ENCODE measurements around the gene CDH26.
"Not testable (repeated sequence)": the region's sequence is repeated elsewhere in the genome, so short reads cannot be mapped to it uniquely, and the experiment has no call there.

The CDH26 gene

DNA sequence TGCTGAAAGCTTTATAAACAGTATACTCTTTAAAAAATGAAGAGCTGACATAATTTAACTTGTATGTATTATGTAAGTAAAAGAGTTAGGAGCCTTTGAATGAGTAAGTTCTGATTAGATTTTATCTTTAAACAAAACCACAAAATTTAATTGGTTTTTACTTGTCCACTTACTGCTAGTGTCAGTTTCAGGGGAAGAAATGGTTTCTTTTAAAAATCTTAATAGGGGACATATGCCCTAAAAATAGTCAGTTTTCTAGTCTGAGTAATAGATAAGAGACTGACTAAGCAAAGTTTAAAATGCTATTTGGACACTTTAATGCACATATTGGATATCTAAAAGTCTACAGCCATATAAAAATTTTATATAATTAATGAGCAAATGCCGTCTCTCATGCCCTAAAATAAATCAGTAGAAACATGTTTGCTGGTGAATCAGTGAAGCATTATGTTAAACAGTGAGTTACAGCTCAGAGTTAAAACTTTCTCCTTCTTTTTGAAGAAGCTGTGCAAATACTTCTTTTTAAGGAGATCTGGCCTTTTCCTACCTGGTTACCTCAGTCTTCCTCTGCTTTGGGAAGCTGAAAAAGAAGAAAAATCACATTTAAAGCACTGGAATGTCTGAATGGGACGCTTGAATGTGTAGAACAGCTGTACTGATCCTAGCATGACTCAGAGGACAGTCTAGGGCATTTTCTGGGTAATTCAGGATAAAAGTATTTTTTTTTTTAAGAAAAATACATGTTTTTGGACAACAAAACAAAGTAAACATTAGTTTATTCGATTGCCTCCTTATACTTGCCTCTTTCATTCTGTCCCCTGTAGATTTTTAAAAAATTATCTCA lies 55.3 kb downstream of the CDH26 start:
- no peak for DNase-seq (ENCODE audit: low read depth in 2 of 2)

DNA sequence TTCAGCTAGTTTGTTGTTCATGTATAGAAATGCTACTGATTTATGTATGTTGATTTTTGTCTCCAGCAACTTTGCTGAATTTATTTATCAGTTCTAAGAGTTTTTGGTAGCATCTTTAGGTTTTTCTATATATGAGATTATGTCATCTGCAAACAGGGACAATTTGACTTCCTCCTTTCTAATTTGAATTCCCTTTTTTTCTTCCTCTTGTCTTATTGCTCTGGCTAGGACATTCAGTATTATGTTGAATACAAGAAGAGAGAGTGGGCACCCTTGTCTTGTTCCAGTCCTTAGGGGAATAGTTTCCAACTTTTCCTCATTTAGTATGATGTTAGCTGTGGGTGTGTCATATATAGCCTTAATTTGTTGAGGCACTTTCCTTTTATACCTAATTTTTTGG lies 58.2 kb downstream of the CDH26 start:
- no peak for DNase-seq (ENCODE audit: low read depth in 2 of 2)

DNA sequence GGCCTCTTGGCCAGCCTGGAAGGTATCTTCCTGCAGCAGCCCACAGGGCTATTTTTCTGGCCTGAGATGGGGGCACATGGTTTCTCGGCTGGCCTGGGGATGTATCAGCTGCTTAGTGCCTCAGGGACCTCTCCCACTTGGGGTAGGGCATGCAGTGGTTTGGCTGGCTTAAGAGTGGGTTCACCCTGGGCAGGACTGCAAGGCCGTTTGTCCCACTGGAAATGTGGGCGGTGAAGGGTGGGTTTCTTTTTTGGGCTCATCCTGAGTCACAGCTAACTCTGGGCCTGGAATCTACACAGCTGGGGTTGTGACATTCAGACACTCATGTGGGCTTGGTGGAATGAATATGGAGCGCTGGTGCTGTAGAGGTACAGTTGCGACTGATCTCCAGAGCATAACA lies 62.0 kb downstream of the CDH26 start:
- no peak for DNase-seq (ENCODE audit: low read depth in 2 of 2)

DNA sequence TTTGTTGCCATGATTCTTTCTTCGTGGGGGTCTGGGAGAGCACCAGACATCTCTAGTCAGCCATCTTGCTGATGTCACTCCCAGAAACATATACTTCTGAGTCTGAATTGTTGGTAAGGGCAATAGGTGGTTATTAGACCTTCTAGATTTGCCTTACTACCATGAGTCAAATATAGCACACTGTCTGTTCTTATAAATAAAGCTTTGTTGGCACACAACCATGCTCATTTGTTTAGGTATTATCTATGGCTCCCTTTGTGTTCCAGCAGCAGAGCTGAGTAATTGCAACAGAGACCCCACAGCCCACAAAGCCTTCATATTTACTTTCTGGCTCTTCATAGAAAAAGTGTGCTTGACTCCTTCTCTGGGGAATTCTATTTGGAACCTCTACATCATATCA lies 62.9 kb downstream of the CDH26 start:
- DNase-seq (ENCODE audit: low read depth in 2 of 2): no peak

DNA sequence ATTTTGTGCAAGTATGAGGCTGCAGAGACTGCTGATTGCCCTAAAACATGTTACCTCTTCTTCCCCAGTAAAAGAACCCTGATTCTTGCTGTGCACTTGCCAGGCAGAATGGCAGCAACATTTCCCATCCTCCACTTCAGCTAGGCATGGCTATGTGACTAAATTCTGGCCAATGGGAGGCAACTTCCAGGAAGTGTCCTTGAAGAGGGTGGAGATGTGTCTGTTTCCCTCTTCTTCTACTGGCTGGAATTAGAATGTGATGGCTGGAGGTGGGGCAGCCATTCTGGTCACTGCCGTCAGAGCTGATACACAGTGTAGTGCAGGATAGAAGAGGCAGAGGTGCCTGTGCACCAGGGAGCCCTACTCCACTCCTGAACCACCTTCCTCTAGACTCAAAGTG lies 64.6 kb downstream of the CDH26 start:
- DNase-seq (ENCODE audit: low read depth in 2 of 2): no peak

DNA sequence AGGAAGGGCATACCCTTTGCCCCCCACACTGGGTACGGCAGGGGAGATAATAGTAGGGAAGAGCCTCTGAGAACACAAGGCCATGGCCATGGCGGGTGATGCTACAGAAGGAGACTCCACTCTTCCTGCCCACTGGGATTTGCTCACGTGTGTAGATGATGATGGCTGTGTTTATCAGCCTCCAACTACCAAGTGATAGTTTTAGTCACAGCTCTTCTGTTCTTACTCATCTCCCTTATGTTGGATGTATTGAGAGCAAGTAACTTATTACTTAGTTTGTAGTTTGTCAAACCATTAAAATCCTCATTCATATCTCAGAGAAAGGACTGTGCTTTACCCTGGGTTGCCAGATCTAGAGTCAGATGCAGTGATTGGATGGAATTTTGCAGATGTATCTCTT lies 66.0 kb downstream of the CDH26 start:
- no peak for DNase-seq (ENCODE audit: low read depth in 2 of 2)

DNA sequence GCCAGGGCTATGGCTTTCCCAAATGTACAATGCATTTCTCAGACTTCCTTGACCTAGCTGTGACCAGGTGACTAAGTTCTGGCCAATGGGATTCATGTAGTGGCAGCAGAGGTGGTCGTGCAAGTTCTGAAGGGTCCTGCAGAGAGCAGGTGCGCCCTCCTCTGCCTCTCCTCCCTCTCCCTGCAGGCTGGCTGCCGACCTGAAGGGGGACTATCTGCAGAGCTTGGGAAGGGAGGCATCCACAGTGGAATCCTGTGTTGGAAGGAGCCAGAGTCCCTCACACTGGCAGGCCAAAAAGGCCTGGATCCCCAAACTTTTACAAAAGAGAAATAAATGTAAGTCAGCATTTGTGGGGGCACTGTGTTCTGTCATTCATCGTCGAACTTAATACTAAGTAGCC lies 66.6 kb downstream of the CDH26 start:
- no peak for DNase-seq (ENCODE audit: low read depth in 2 of 2)

DNA sequence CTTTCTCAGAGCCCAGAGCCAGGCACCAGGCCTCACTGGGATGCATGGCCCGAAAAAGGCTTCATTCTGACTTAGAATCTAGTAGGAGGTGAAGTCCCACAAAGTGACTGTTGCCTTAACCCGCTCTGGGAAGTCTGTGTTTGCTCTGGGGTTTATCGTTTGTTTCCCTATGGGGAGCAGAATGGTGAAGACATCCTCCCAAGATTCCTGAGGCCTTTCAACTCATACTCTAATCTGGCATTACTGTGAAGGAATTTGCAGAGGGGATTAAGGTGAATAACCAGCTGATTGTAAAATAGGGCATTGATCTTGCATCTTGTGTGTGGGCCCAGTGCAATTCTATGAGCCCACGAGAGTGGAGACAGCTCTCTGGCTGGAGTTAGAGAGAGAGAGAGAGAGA lies 67.8 kb downstream of the CDH26 start:
- DNase-seq (ENCODE audit: low read depth in 2 of 2): no peak

DNA sequence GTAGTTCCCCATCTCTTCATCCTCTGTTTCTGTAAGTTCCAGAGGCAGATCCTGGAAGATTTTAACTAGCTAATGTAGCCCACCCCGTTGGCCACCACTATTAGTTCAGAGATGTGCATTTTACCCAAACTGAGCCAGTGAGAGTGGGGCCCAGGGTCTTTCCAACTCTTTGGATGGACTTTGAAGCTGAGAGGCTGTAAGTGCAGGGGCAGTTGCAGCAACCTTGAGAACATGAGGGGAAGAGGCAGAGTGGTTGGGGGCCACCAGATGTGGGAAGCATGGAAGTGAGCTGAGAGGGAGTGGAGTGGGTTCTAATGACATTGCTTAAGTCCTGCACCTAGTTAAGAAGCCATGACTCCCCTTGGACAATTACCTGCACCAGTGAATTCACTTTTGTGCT lies 72.2 kb downstream of the CDH26 start:
- DNase-seq (ENCODE audit: low read depth in 2 of 2): no peak

DNA sequence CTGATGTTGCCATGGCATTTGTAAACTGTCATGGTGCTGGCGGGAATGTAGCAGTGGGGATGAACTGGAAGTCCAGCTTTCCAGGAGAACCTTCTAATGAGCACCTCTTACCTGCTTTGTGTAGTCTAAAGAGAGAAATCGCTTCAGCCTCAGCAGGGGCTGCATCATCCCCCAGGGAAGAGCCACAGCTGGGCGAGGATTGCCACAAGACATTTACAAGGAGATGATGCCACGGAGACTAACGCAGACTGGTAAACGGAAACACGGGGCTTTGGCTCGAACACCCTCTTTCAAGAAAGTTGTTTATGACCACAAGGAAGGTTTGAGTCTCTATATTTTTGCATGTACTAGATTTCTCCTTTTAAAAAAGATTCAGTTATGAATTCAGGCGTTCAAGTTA lies 72.9 kb downstream of the CDH26 start:
- no peak for DNase-seq (ENCODE audit: low read depth in 2 of 2)

DNA sequence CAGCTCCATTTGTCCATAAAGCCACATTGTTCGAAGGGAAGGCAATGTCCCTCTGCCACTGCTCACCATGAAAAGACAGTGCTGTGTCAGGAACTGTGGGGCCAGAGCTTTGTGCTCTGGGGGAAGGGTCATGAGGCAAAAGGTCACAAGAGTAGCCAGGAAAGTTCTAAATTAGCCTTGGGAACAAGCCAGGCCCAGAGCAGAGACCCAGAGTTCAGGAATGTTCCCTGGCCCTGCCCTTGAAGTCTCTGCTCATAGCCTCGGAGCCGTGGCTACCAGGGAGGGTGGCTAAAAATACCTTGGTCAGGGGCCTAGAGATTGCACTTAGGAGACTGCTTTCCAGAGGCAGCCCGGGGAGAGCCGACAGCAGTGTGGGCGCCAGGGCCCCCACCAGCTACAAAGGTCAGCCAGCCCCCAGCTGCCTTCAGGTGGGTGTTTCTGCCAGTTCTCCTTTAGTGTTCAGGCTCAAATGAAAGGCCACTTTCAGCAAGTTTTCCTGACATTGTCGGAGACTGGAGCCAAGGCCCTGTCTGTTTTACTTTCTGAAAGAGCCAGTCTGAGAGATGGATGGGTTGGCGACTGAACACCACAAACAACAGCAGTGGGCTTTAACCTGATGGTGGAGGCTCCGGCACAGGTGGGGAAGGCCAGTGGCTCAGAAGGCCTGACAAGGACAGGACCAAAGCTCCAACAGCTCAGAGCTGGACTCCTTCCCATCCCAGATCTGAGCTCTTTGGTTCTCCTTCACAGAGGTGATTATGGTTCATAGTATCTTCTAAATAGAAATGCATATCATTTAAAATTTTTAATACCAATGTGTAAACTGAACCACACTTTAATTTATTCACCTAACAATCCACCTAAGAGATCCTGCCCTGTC lies 76.2 kb downstream of the CDH26 start:
- no peak for DNase-seq (ENCODE audit: low read depth in 2 of 2)

DNA sequence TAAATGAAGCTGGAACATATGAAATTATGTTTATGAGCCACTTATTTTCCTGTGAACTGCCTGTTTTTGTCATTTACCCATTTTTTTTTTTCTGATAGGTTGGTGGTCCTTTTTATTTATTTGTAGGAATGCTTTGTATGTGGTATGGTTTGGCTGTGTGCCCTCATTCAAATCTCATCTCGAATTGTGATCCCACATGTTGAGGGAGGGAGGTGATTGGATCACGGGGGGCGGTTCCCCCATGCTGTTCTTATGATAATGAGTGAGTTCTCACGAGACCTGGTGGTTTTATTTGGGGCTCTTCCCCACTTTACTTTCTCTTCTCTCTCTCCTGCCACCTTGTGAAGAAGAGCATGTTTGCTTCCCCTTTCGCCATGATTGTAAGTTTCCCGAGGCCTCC lies 77.3 kb downstream of the CDH26 start:
- DNase-seq (ENCODE audit: low read depth in 2 of 2): no peak

DNA sequence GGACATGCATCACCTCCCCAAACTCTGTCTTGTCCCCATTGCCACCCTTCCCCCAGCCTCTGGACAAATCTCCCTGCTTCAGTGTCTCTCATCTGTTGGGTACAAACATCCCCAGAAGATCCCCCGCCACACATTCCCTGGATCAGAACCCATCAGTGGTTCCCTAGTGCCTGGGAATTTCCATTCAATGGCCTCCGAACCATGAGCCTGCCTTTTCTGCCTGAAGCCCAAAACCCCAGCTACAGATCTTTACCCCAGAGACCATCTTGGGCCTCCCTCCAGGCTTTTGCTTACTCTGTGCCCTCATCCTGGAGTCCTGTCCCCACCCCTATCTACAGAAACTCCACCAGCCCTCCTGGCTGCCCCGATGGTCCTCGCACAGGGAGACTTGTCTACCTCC lies 78.1 kb downstream of the CDH26 start:
- no peak for DNase-seq (ENCODE audit: low read depth in 2 of 2)

DNA sequence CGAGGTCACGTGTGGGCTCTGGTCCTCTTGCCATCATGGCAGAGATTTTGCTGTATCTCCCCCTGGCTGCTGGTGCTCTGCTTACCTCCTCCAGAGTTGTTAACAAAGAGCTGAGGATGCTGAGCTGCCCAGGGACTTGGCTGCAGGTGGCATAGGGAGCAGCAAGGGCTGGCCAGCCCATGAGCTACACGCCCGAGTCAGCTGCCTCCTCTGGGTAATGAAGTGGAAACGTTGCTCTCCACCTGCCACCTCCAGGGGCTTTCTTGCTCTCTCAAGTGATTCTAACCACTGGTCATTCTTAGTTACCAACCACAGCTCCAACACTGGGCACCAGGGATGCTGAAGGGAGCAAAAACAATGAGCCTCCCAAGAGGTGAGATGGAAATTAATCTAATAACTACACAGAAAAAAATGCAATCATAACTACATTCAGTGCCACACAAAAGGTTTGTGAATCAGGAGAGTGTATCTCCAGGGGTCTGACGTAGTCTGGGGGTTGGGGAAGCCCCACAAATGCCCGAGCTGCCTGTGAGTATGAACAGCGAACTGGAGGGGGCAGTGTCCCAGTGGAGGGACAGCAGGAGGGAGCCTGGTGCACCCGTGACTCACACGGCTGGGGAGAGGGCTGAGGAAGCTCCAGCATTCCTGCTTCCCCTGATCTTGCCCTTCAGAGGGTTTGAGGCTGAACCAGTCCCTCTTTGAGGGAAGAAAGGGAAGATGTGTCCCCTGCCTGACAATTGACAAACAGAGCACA lies 78.7 kb downstream of the CDH26 start:
- no peak for DNase-seq (ENCODE audit: low read depth in 2 of 2)

DNA sequence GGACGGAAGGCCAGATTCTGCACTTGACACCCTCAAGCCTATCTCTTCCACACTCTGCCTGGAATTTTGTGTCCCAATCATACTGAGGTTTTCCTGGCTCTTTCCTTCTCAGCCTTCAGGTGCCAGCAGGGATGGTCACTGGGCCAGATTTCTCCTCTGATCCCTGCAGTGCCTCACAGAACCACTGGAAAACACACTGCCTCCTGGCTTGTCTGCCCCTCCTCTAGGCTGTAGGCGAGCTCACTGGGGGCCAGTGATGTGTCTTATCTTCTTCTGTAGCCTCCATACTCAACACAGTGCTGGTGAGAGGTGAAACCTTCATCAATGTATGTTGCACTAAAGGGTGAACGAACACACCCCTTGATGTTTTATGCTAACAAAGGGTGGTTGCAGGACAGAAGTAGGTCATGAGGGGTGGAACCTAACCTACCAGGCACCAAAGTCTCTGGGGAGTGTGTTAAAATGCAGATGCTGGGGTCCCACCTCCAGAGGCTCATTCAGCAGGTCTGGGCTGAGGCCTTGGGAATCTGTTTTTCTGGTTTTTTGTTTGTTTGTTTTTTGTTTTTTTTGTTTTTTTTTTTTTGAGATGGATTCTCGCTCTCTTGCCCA lies 80.3 kb downstream of the CDH26 start:
- no peak for DNase-seq (ENCODE audit: low read depth in 2 of 2)

DNA sequence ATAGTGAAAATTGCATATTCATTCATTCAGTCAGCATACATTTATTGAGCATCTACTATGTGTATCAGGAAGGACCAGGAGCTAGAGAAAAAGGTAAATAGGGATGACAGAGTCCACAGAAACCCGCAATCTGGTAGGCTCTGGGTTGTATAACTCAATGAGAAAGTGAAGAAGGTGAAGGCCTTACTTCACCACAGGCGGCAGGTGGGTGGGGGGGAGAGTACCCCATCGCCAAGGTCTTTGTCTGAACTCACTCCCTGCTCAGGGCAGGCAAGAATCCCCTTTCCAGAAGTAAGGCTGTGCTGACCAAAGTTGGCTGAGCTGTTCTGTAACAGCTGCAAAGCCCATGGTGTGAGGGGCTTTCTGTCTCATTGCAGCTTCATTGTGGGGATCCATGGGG lies 81.3 kb downstream of the CDH26 start:
- DNase-seq (ENCODE audit: low read depth in 2 of 2): no peak

DNA sequence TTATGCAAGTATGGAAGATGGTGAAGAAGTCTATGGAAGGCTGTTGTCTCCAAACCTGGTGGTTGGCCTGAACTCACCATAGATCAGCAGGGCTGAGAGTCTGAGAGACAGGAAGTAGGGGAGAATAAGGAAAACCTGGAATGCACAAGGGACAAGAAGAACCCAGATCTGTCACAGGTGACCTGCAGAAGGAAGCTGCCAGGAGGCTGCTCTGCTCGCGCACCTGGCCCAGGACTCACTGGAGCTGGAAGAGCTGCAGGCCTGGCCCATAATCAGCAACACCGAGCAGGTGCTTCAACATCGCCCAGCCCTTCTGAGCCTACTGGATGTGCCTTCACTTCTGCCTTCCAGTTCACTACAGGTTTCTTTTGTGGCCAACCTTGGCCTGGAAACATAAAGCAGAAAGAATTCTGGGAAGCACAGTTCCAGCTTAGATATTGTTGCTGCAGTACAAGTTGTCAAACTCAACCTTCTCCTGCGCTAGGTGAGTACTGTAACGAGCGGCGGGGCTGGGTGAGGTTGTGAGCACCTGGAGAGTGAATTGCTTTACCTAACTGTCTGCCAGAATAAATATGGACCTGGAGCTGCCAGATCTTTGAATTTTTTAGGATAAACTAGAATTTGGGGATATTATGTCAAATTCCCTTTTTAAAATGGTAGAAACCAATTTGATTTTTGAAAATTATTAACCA lies 82.4 kb downstream of the CDH26 start:
- DNase-seq (ENCODE audit: low read depth in 2 of 2): no peak

DNA sequence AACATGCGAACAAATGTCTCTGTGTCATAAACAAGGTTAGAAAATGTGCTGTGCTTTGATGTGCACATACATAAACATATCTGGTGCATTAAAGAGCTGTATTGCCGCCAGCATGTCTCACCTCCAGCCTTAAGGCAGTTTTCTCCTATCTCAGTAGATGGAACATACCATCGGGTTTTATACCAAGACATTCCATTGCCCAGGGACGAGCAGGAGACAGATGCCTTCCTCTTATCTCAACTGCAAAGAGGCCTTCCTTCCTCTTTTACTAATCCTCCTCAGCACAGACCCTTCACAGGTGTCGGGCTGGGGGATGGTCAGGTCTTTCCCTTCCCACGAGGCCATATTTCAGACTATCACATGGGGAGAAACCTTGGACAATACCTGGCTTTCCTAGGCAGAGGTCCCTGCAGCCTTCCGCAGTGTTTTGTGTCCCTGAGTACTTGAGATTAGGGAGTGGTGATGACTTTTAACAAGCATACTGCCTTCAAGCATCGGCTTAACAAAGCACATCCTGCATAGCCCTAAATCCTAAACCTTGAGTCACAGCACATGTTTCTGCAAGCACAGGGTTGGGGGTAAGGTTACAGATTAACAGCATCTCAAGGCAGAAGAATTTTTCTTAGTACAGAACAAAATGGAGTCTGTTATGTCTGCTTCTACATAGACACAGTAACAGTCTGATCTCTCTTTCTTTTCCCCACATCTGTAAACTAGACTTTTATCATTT lies 83.4 kb downstream of the CDH26 start:
- not testable (repeated sequence) for DNase-seq (ENCODE audit: low read depth in 2 of 2)

DNA sequence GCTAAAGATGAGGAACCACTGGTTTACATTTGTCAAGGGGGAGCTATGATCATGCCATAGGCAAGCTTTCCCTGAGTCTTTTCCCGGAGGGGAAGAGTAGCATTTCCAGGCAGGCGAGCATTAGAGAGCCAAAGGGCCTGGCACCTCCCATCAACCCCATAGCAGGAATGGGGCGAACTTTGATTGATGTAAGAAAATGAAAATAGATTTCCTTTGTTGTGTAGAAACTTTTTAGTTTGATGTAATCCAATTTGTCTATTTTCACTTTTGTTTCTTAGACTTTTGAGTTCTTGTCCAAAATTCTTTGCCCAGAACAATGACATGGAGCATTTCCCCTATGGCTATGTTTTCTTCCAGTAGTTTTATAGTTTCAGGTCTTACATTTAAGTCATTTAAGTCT lies 85.2 kb downstream of the CDH26 start:
- no peak for DNase-seq (ENCODE audit: low read depth in 2 of 2)

DNA sequence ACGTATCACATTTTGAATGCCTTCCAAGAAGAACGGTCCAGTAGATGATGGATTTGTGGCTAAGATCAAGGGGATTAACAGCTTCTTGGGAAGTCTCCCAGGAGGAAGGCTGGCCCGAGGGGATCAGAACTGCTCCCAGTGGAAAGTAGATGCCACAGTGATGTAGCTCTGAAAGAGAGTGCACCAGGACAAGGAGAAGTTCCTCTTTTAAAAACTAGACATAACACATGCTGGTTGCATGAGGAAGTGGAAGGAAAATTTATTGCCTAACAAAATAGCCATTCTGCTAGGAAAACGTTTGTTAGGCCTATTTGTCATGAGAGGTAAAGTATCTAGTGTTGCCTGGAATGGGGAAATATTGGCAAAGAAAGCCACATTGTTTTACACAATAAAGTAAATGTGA lies 87.8 kb downstream of the CDH26 start:
- no peak for DNase-seq (ENCODE audit: low read depth in 2 of 2)

DNA sequence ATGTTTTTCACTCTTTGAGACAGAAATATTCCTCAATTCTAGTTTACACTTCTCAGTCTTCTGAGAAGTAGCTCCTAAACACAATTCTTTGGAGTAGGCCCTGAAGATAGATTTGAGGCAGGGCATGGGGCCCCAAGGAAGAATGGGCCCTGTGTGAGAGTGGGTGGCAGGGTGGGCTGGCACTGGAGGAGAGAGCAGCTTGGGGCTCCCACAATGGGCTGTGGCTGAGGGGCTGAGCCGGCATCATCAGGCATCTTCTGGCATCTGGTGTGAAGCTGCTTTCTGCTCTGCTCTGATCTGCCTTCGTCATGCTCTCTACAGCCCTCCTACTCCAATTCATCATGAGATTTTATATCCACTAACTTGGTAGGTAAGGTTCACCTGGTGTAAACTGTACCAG lies 88.2 kb downstream of the CDH26 start:
- DNase-seq (ENCODE audit: low read depth in 2 of 2): no peak

All from stimulated activated CD8-positive, alpha-beta memory T cell treated with anti-CD3 and anti-CD28 coated beads, Interleukin-7, amount 100 ng/mL, for 1 hour (primary cell).